WI38 (cell line): ENCODE results near the gene CPNE4.

Experiments
- H3K4me3 ChIP-seq: 2 replicates; pipeline ENCODE4 v1.5.1; 2011; ENCODE audit warnings: low read depth, mild to moderate bottlenecking, control low read depth, low read length
- TF ChIP-seq, protein P1 (sequence below): IDR thresholded peaks from 2 replicates; pipeline ENCODE4 v1.5.1; 2012; ENCODE audit warnings: low read depth, mild to moderate bottlenecking, control low read depth, low read length

The CPNE4 gene

DNA sequence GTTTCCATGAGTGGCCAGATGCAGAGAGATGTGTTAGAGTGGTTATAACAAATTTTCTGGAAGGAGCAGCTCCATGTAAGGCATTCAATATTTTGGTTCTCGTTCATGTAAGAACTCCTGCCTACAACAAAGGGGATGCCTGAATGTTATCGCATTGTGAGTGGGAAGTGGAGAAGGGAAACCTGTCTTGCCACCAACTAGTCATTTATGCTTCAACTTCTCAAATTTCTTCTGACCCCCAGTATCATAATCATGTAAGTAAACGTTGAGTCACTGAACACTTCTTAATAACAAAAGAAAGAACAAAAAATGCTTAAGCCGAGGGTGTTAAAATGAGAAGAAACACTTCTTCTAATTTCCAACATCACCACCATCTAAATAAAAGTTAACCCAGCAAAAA lies 470.0 kb downstream of the CPNE4 start:
- TF ChIP-seq, protein P1, sequence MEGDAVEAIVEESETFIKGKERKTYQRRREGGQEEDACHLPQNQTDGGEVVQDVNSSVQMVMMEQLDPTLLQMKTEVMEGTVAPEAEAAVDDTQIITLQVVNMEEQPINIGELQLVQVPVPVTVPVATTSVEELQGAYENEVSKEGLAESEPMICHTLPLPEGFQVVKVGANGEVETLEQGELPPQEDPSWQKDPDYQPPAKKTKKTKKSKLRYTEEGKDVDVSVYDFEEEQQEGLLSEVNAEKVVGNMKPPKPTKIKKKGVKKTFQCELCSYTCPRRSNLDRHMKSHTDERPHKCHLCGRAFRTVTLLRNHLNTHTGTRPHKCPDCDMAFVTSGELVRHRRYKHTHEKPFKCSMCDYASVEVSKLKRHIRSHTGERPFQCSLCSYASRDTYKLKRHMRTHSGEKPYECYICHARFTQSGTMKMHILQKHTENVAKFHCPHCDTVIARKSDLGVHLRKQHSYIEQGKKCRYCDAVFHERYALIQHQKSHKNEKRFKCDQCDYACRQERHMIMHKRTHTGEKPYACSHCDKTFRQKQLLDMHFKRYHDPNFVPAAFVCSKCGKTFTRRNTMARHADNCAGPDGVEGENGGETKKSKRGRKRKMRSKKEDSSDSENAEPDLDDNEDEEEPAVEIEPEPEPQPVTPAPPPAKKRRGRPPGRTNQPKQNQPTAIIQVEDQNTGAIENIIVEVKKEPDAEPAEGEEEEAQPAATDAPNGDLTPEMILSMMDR: no peak
- H3K4me3 ChIP-seq: no peak overlapping the region

DNA sequence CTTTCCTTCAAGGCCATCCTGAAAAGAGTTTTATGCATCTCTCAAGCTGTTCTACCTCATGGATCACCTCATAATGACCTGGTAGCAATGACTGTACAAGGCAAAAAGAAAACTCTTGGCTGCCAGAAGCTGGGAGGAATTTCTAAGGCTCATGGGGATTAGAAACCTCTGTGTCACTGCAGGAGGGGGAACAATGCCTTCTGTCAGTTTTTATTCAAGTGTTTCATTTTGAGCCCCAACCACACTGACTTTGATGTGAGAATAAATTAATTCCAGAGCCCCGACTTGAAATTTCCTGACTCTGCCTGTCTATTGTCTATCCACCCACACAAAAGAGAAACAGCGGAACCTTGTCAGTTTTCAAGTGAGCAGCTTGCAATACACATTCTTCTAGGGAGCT lies 473.3 kb downstream of the CPNE4 start:
- TF ChIP-seq, protein P1: no peak
- H3K4me3 ChIP-seq: no peak overlapping the region

DNA sequence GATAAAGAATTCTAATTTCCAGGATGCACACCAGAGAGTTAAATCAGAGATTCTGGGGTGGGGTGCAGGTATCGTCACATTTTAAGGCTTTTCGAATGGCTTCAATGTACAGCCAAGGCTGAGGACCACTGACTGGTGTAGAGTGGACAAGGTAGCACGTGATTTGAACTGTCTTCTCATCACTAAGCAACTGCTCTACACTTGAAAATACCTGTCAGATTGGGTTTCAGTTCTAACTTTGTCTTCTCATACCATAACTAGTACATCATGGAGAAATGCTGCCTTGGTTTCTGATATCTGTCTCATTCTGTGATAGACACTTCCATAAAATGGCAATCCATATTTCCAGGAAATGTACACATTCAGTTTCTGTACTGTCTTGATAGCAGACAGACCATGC lies 474.0 kb downstream of the CPNE4 start:
- no peak overlapping the region for H3K4me3 ChIP-seq
- TF ChIP-seq, protein P1: no peak

DNA sequence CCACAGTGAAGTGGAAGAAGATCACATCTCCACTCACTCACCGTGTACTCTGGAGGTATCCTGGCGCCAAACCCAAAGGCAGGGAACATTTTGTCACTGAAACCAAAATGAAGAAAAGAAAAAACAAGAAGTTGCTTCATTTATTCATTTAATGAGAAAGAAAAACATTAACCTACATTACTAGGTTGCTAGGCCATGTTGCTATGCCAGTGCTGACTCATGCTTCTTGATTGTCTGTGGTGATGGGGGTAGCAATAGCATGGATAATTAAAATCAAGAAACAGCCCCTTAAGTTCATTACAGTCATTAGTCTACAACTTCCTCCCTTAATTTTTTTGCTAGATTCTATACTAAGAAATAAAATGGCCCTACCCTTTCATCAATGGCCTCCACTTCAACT lies 479.4 kb downstream of the CPNE4 start:
- TF ChIP-seq, protein P1: no peak
- H3K4me3 ChIP-seq: no peak overlapping the region

DNA sequence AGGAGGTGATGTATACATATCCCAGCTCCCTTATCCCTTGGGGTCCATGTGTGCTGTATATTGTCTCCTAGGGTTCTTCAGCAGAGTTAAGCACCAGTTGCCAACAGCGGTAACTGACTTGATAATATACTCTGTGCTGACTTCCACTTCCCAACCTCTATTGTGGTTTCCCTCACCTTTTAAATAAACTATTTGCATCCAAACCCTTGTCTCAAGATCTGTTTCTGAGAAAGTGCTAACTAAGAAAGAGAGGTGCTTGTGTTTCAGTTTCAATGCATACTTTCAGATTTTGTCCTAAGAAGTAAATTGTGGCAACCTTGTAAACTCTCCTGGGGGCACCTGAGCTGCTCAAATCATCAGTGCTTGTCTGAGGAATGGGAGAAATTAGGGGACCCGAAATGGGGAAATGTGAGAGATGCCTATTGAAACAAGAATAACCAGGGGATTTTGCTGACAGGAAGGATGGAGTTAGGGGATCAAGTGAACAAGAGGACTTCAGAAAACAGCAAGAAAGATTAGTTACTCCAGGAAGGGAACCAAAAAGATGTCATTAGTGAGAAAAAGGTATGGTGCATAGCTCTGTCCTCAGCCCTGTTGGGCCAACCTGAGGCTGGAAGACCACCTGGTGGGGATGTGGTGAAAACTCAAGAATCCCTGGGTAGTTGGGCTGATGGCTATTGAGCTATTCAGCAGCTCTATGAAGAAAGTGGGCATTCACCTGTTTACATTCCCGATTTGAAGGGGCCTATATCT lies 481.1 kb downstream of the CPNE4 start:
- no peak overlapping the region for H3K4me3 ChIP-seq
- TF ChIP-seq, protein P1: no peak

DNA sequence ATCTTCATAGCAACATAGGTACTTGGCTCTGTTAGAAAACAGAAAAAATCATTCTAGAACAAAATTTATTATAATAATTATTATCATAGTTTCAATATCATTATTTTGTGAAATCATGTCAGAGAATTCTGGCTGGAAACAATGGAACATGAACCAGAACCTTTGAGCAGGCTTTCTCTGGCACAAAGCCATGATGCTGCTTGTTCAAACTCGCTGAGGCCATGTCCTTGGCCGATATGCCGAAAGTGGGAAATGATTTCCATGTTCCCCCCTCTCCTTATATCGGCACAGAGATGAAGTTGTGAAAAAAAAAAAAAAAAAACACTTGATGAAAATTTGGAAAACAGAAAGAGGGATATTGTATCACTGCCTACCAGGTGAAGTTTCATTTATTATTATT lies 483.1 kb downstream of the CPNE4 start:
- TF ChIP-seq, protein P1: no peak
- no peak overlapping the region for H3K4me3 ChIP-seq

DNA sequence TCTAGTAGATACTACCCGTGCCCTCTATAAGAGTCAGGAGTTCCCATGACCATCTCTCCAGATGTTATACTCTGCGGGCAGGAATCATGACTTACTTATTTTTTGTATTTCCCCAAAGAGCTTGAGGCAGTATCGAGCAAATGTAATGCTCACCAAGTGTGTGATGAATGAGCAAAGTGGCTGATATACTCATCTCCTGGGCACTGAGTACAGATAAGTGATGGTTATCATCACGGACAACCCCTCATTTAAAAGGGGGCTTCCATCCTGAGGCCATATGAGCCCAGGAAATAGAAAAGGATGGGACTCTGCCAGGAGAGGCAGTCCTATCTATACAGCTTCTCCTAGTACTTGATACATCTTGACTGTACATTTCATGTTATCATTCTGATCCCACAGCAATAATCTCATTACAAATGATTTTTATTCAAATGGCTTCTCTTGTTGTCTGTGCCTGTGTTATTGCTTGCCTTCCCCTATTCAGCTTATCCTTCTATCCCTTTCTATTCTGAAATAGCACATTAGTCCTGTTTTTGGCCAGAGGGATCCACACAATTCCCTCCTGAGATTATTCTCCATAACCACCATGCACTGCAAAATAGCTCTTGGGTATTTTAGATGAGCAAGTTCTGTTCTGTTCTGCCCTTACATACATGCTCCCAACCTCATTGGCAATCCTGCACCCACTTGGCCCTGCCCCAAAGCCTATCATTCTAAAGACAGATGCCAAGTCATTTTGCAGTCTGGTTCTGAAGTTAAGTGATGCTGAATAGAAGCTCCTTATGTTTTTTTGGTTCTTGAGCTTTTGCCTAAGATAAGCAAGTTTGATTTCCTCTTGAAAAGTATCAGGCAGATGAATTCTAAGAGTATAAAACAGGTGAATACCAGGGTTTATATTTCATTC lies 484.0 kb downstream of the CPNE4 start:
- H3K4me3 ChIP-seq: no peak overlapping the region
- TF ChIP-seq, protein P1: no peak
